Sigmoid colon (tissue), 4 donors: Measurements from ENCODE around the gene MMP21.

Source experiments
- EP300 ChIP-seq, 4 donors: sonication (generic); formaldehyde crosslinking; IDR thresholded peaks; one replicate each; pipeline ENCODE4 v1.6.1; 2017; ENCODE audit warnings: antibody characterized with exemption in 4 of 4
- POLR2AphosphoS5 ChIP-seq, 4 donors: sonication (generic); formaldehyde crosslinking; IDR thresholded peaks; one replicate each; pipeline ENCODE4 v1.6.1; 2017; ENCODE audit warnings: antibody characterized with exemption in 4 of 4
- TF ChIP-seq, protein P1 (sequence below), 4 experiments: fragments of 450-650 bp in 3 of 4; fragments of 200-600 bp in 1 of 4; IDR thresholded peaks; one replicate each; pipeline ENCODE4 v1.5.1; 2016 to 2019; ENCODE audit warnings: antibody characterized with exemption in 4 of 4, mild to moderate bottlenecking in 3 of 4, moderate library complexity in 2 of 4

DNA sequence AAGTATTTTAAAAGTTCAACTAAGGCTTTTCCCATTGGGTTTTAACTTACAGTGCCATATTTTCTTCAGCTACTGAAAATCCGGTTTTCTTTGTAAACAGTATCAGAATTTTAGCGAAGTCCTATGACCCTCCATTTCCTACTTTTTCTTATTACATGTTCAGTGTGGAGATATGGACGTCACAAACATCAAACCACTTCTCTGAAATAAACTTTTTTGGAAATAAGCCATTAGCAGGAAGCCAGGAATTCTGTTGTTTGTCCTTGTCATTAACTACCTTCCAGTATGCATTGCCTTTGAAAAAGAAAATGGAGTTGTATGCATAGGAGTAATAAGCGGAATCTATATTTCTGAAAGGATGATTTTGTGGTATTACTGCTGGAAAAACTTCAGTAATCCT, 9.1 kb downstream of the MMP21 start:
- TF ChIP-seq, protein P1, sequence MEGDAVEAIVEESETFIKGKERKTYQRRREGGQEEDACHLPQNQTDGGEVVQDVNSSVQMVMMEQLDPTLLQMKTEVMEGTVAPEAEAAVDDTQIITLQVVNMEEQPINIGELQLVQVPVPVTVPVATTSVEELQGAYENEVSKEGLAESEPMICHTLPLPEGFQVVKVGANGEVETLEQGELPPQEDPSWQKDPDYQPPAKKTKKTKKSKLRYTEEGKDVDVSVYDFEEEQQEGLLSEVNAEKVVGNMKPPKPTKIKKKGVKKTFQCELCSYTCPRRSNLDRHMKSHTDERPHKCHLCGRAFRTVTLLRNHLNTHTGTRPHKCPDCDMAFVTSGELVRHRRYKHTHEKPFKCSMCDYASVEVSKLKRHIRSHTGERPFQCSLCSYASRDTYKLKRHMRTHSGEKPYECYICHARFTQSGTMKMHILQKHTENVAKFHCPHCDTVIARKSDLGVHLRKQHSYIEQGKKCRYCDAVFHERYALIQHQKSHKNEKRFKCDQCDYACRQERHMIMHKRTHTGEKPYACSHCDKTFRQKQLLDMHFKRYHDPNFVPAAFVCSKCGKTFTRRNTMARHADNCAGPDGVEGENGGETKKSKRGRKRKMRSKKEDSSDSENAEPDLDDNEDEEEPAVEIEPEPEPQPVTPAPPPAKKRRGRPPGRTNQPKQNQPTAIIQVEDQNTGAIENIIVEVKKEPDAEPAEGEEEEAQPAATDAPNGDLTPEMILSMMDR (IDR thresholded peaks at IDR 0.05) = no peak
- TF ChIP-seq EP300 (IDR thresholded peaks at IDR 0.05) (no peak), POLR2AphosphoS5 (IDR thresholded peaks at IDR 0.05) (no peak)
